VCaP (cell line): ENCODE data around the gene ADAM10.
"Not testable (repeated sequence)": the region's sequence is repeated elsewhere in the genome, so short reads cannot be mapped to it uniquely, and the experiment has no call there.

ENCODE experiments used
- H3K27ac ChIP-seq: fragments of 450-650 bp; 2 replicates; pipeline ENCODE4 v1.5.1; 2017
- TF ChIP-seq, protein P1 (sequence below): fragments of 450-650 bp; conservative IDR thresholded peaks from 2 replicates; pipeline ENCODE4 v1.5.1; 2017; ENCODE audit warnings: mild to moderate bottlenecking, moderate library complexity

The ADAM10 gene

DNA sequence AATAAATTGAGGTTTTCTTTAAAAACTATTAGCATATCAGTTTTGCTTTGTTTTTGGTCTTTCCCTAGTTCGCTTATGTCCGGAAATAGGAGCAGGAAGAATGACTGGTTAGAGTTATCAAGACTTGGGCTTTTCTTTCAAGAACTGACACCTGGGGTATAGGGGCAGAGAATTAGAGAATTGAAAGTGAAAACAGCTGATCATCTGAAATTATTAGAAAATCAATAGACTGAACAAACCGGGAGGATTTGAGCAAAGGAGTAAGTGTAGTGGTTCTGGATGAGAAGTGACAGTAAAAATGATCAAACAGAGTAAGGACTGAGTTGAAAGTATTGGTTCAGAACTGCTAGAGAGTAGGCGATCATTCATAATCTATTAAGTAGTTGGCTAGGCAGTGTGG, 27.6 kb upstream of the ADAM10 start:
- TF ChIP-seq, protein P1, sequence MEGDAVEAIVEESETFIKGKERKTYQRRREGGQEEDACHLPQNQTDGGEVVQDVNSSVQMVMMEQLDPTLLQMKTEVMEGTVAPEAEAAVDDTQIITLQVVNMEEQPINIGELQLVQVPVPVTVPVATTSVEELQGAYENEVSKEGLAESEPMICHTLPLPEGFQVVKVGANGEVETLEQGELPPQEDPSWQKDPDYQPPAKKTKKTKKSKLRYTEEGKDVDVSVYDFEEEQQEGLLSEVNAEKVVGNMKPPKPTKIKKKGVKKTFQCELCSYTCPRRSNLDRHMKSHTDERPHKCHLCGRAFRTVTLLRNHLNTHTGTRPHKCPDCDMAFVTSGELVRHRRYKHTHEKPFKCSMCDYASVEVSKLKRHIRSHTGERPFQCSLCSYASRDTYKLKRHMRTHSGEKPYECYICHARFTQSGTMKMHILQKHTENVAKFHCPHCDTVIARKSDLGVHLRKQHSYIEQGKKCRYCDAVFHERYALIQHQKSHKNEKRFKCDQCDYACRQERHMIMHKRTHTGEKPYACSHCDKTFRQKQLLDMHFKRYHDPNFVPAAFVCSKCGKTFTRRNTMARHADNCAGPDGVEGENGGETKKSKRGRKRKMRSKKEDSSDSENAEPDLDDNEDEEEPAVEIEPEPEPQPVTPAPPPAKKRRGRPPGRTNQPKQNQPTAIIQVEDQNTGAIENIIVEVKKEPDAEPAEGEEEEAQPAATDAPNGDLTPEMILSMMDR = no peak
- no peak overlapping the region for H3K27ac ChIP-seq

DNA sequence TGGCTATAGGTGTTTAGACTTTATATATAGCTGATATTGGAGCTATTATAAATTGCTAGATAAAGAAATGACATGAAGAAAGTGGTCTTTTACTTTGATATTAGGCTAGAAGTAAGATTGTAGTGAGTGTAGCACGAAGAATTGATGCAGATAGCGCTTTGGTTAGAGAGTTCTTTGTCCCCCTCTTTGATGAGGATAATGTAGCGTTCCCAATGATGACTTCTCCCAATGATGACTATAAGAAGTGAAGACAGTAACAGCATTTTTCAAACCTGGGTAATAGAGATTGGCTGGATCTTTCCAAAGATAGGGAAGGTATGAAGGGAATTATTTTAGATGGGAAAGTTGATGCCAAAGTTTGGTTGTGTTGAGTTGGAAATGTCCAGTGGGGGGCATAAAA, 25.9 kb upstream of the ADAM10 start:
- TF ChIP-seq, protein P1 = no peak
- H3K27ac ChIP-seq = no peak overlapping the region

DNA sequence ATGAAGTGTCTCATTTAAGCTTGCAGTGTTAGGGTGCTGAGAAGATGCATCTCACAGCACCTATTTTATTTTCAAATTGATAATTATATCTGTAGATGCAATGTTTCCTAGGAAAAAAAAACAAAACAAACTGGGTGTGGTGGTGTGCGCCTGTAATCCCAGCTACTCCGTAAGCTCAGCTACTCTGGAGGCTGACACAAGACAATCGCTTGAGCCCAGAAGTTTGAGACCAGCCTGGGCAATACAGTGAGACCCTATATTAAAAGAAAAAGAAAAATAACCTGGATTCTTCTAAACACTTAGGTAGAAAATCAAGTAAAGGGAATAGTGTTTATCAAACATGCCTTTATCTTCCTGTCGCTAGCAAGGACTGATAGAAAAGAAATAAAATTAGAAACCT, 23.5 kb upstream of the ADAM10 start:
- TF ChIP-seq, protein P1 = no peak

DNA sequence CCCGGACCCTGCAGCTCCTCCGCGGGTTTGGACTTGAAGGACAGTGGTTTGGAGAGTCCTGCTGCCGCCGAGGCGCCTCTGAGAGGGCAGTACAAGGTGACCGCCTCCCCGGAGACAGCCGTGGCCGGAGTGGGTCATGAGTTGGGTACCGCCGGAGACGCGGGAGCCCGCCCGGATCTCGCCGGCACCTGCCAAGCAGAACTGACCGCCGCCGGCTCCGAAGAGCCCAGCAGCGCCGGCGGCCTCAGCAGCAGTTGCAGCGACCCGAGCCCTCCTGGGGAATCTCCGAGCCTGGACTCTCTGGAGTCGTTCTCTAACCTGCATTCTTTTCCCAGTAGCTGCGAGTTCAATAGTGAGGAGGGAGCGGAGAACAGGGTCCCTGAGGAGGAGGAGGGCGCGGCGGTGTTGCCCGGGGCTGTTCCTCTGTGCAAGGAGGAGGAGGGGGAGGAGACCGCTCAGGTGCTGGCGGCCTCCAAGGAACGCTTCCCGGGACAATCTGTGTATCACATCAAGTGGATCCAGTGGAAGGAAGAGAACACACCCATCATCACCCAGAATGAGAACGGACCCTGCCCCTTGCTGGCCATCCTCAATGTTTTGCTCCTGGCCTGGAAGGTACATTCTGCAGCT, 22.2 kb upstream of the ADAM10 start:
- TF ChIP-seq, protein P1 = no peak
- H3K27ac ChIP-seq = peak overlapping the region; percentile 89

More for the DNA sequence above, 23.5 kb upstream of the ADAM10 start:
- peak overlapping the region; percentile 89 for H3K27ac ChIP-seq

DNA sequence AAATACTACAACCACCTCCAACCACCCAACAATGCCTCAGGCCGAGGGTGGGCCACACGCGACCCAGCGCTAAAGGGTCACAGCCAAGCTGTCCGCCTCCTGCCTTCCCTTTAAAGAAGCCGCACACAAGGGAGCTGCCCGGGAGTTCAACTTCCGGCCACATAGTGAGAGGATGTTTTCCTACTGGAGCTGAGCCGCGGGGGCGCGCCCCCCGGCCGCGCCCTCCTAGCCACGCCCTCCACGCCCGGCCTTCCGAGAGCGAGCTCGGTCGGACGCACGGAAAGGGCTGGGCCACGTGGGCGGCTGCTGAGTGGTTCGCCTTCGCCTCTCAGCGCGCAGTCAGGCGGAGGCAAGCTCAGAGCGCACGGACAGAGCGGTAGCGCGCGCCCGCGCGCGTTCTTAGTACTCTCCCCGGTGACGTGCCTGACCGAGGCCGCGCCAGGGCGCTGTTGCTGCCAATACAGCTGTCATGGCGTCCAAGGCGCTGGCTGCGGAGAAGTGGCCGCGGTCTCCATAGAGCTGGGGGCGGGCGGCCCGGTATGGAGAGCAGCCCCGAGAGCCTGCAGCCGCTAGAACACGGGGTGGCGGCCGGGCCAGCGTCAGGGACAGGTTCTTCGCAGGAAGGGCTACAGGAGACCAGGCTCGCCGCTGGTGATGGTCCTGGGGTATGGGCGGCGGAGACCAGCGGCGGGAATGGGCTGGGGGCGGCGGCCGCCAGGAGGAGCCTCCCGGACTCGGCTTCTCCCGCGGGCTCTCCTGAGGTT, 21.5 kb upstream of the ADAM10 start, which contains the start of gene MINDY2:
Gene MINDY2 (plus strand): TSS at position 446 of the 764 bp plus-strand sequence. CDS start 94 bp downstream, at position 540.
- TF ChIP-seq, protein P1 = no peak; the same call in 1 of the 2 replicates

DNA sequence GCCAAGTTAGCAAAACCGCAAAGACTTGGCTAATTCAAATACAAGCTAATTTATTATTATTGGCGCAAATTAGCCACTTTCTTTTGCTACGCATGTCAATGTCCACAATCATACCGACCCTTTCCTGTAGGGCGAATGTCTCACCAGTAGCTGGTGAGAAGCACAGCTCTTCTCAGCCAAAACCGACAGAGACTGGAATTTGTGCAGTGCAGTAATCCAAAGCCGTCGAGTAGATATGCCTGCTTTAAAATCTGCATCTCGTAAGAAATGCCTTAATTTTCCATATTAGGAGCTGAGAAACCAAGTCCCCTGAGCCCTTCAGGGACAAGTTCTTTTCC, 21.0 kb upstream of the ADAM10 start:
- TF ChIP-seq, protein P1 = no peak
- H3K27ac ChIP-seq = peak overlapping the region; percentile 89

More for the DNA sequence above, 21.5 kb upstream of the ADAM10 start, which contains the start of gene MINDY2:
- H3K27ac ChIP-seq = peak within 1 kb of the TSS; percentile 89

DNA sequence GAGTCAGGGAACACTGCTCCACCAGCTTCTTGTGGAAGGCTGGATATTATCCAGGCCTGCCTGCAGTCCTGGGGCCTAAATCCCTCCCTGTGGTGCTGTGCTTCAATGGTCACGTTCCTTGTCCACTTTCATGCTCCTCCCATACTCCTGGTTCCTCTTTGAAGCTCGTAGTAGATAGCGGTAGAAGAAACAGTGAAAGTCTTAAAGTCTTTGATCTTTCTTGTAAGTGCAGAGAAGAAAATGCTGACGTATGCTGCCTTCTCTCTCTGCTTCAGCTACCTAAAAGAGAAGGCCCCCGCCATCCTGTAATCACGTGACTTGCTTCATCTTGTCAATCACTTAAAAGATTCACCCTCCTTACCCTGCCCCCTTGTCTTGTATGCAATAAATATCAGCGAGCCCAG, 19.1 kb upstream of the ADAM10 start:
- H3K27ac ChIP-seq = not testable (repeated sequence)

DNA sequence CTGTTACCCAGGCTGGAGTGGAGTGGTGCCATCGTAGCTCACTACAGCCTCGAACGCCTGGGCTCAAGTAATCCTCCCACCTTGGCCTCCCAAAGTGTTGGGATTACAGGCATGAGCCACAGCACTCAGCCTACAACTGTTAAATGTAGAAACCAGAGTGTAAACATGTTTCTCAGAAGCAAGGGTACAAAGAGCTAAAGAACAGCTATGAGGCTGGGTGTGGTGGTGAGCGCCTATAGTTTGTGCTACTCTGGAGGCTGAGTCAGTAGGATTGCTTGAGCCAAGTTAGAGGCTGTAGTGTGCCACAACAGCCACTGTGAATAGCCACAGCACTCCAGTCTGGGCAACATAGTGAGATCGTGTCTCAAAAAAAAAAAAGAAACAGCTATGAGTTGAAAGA, 16.8 kb upstream of the ADAM10 start:
- no peak overlapping the region for H3K27ac ChIP-seq
- TF ChIP-seq, protein P1 = no peak
